Neural progenitor cell (in vitro differentiated cells): ENCODE data around the gene BCL2L2. TPM values are rescaled to one million over a fixed set of nuclear protein-coding genes. Genes with fewer than 3 reads are reported as not detected.

Source experiments
- DNase-seq: peaks from one replicate; pipeline ENCODE4 v3.0.0-alpha.2; 2016; ENCODE audit warnings: low spot score
- H2AFZ ChIP-seq: fragments of 200-600 bp; sonication (generic); replicated peaks from 2 replicates; pipeline ENCODE4 v1.6.1; 2016; ENCODE audit warnings: antibody characterized with exemption
- H3F3A ChIP-seq: fragments of 200-600 bp; sonication (generic); 2 replicates; pipeline ENCODE4 v1.6.1; 2016; ENCODE audit warnings: antibody characterized with exemption, low read depth
- H3K27ac ChIP-seq: fragments of 200-600 bp; sonication (generic); 2 replicates; pipeline ENCODE4 v1.5.1; 2016; ENCODE audit warnings: mild to moderate bottlenecking
- H3K27me3 ChIP-seq: fragments of 200-600 bp; sonication (generic); 2 replicates; pipeline ENCODE4 v1.6.1; 2016; ENCODE audit warnings: mild to moderate bottlenecking, moderate library complexity
- H3K36me3 ChIP-seq: fragments of 200-600 bp; sonication (generic); 2 replicates; pipeline ENCODE4 v1.5.1; 2016
- H3K4me1 ChIP-seq: fragments of 200-600 bp; sonication (generic); 2 replicates; pipeline ENCODE4 v1.6.1; 2016; ENCODE audit warnings: mixed run types
- H3K4me2 ChIP-seq: fragments of 200-600 bp; sonication (generic); 2 replicates; pipeline ENCODE4 v1.6.1; 2016
- H3K4me3 ChIP-seq: fragments of 200-600 bp; sonication (generic); 2 replicates; pipeline ENCODE4 v1.5.1; 2016
- H3K79me2 ChIP-seq: fragments of 200-600 bp; sonication (generic); 2 replicates; pipeline ENCODE4 v1.6.1; 2016; ENCODE audit warnings: low read depth
- H3K9ac ChIP-seq: fragments of 200-600 bp; sonication (generic); 2 replicates; pipeline ENCODE4 v1.6.1; 2016
- H3K9me3 ChIP-seq: fragments of 200-600 bp; sonication (generic); 2 replicates; pipeline ENCODE4 v1.5.1; 2016; ENCODE audit warnings: low read depth
- H4K20me1 ChIP-seq: fragments of 200-600 bp; sonication (generic); 2 replicates; pipeline ENCODE4 v1.6.1; 2016; ENCODE audit warnings: low read depth
- H3K27ac Mint-ChIP-seq: 3 replicates; pipeline ENCODE4 v1.8.0; 2021; ENCODE audit warnings: mixed read lengths
- H3K27me3 Mint-ChIP-seq: 2 replicates; pipeline ENCODE4 v1.8.0; 2022; ENCODE audit warnings: low read depth, mild to moderate bottlenecking, inconsistent platforms, moderate library complexity, mixed read lengths; ENCODE audit not compliant: insufficient read depth
- H3K36me3 Mint-ChIP-seq: 3 replicates; pipeline ENCODE4 v1.8.0; 2021; ENCODE audit warnings: mixed read lengths
- H3K4me1 Mint-ChIP-seq: 3 replicates; pipeline ENCODE4 v1.8.0; 2021; ENCODE audit warnings: mixed read lengths
- H3K4me3 Mint-ChIP-seq: 3 replicates; pipeline ENCODE4 v1.8.0; 2021; ENCODE audit warnings: mild to moderate bottlenecking, moderate library complexity, mixed read lengths
- H3K9me3 Mint-ChIP-seq: 3 replicates; pipeline ENCODE4 v1.8.0; 2020; ENCODE audit warnings: mixed read lengths
- CTCF ChIP-seq: fragments of 200-600 bp; sonication (generic); IDR thresholded peaks from 2 replicates; pipeline ENCODE4 v1.5.1; 2017; ENCODE audit warnings: antibody characterized with exemption, mild to moderate bottlenecking
- EZH2 ChIP-seq: fragments of 200-600 bp; sonication (generic); IDR thresholded peaks from 2 replicates; pipeline ENCODE4 v1.6.1; 2017; ENCODE audit warnings: antibody characterized with exemption, mild to moderate bottlenecking, moderate library complexity
- EZH2phosphoT487 ChIP-seq: fragments of 200-600 bp; sonication (generic); IDR thresholded peaks from 2 replicates; pipeline ENCODE4 v1.6.1; 2017; ENCODE audit warnings: antibody characterized with exemption
- total RNA-seq: library from RNA; depleted of rRNA; stranded (reverse); fragments of >200 nt; gene quantifications from 2 replicates; pipeline ENCODE4 v1.2.3, GENCODE V29; 2015; ENCODE audit warnings: low replicate concordance

The BCL2L2 gene
- total RNA-seq, 1 donor from 2014 or later = 14.9 TPM

- Mint-ChIP-seq H3K27me3 (peaks cover 13% of the 10 kb centered on the region), H3K9me3 (no peaks in the 10 kb centered on the region), H3K27ac (peak overlapping the region; percentile 98), H3K36me3 (peaks cover 27% of the 10 kb centered on the region), H3K4me1 (peaks cover 27% of the 10 kb centered on the region), H3K4me3 (peak overlapping the region; percentile 98)
- H3K36me3 ChIP-seq = peaks cover 14% of the 10 kb centered on the region
- H2AFZ ChIP-seq = no peak overlapping the region
- peaks cover 29% of the 10 kb centered on the region for H3K79me2 ChIP-seq
- peak overlapping the region; percentile 95 for H3K4me2 ChIP-seq
- peak overlapping the region; percentile 96 for H3K4me3 ChIP-seq
- no peaks in the 10 kb centered on the region for H3K9me3 ChIP-seq
- peaks cover 20% of the 10 kb centered on the region for H4K20me1 ChIP-seq
- H3K9ac ChIP-seq = peak overlapping the region; percentile 98
- H3K4me1 ChIP-seq = peaks cover 22% of the 10 kb centered on the region
- H3K27me3 ChIP-seq = no peaks in the 10 kb centered on the region
- peaks cover 67% of the 10 kb centered on the region for H3F3A ChIP-seq
- peak overlapping the region; percentile 4 for H3K27ac ChIP-seq
- TF ChIP-seq EZH2phosphoT487 = no peak
- TF ChIP-seq CTCF = no peak
- no peak for TF ChIP-seq EZH2
- DNase-seq = no peak
Measured at GRCh38 chr14:23322568-23323517, 16.2 kb downstream of the BCL2L2 start.

- Histone ChIP-seq H3K27me3 (no peaks in the 10 kb centered on the region), H3K4me1 (peaks cover 22% of the 10 kb centered on the region), H4K20me1 (peaks cover 20% of the 10 kb centered on the region), H3K4me2 (peak overlapping the region; percentile 95), H3K36me3 (peaks cover 14% of the 10 kb centered on the region), H2AFZ (no peak overlapping the region), H3K4me3 (no peak overlapping the region), H3K27ac (no peak overlapping the region), H3K9me3 (no peaks in the 10 kb centered on the region), H3F3A (peaks cover 67% of the 10 kb centered on the region), H3K9ac (no peak overlapping the region), H3K79me2 (peaks cover 29% of the 10 kb centered on the region)
- no peak overlapping the region for H3K27ac Mint-ChIP-seq
- peaks cover 27% of the 10 kb centered on the region for H3K4me1 Mint-ChIP-seq
- DNase-seq = no peak
- TF ChIP-seq EZH2phosphoT487 (no peak), EZH2 (no peak), CTCF (no peak)
- H3K4me3 Mint-ChIP-seq = peak overlapping the region; percentile 47
- H3K27me3 Mint-ChIP-seq = peaks cover 13% of the 10 kb centered on the region
- H3K36me3 Mint-ChIP-seq = peaks cover 27% of the 10 kb centered on the region
- no peaks in the 10 kb centered on the region for H3K9me3 Mint-ChIP-seq
Measured at GRCh38 chr14:23323838-23324454, 17.3 kb downstream of the BCL2L2 start.

GRCh38 chr14:23324455-23324846 lies 17.8 kb downstream of the BCL2L2 start:
- no peak overlapping the region for H3K4me3 ChIP-seq
- Mint-ChIP-seq H3K4me3 (peak overlapping the region; percentile 18), H3K9me3 (no peaks in the 10 kb centered on the region), H3K4me1 (peaks cover 27% of the 10 kb centered on the region), H3K27ac (no peak overlapping the region), H3K27me3 (peaks cover 15% of the 10 kb centered on the region), H3K36me3 (peaks cover 25% of the 10 kb centered on the region)
- H3K36me3 ChIP-seq = peaks cover 14% of the 10 kb centered on the region
- no peak for TF ChIP-seq EZH2phosphoT487
- H2AFZ ChIP-seq = no peak overlapping the region
- H3K4me2 ChIP-seq = no peak overlapping the region
- H3K27ac ChIP-seq = no peak overlapping the region
- no peaks in the 10 kb centered on the region for H3K27me3 ChIP-seq
- H3F3A ChIP-seq = peaks cover 64% of the 10 kb centered on the region
- DNase-seq = no peak
- H3K79me2 ChIP-seq = peaks cover 29% of the 10 kb centered on the region
- H4K20me1 ChIP-seq = peaks cover 20% of the 10 kb centered on the region
- peaks cover 22% of the 10 kb centered on the region for H3K4me1 ChIP-seq
- H3K9ac ChIP-seq = no peak overlapping the region
- H3K9me3 ChIP-seq = no peaks in the 10 kb centered on the region
